ENCODE results near the gene STIM2. TPM values are rescaled to one million over a fixed set of nuclear protein-coding genes. Genes with fewer than 3 reads are reported as not detected.

The STIM2 gene
- total RNA-seq, 1 experiment from 2014 or later = 23.9 TPM

DNA sequence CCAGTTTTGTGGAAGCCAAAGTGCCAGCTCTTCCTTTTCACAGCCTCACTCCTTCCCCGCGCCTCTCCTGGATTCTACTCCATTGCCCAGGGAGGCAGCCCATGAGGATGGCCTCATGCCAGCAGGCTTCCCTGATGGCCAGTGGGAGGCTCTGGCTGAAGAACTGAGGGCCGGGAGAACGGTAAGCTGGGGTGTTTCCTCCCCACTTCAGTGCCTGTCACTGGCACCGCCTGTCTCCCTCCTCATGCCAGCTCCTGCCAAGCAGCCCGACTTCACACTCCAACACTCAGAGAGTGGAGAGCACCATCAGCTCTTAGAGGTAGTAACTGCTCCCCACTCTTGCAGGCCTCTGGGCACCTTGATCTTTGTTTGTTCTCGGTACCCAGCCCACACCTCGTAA lies 46.9 kb upstream of the STIM2 start:
- Histone ChIP-seq H3K4me3 (ENCODE audit: low read depth in 2 of 2, low read length in 2 of 2) (no peak overlapping the region), H3K4me1 (ENCODE audit: control insufficient read depth, insufficient read depth, low read length) (no peaks in the 10 kb centered on the region), H3K27ac (ENCODE audit: low read length) (no peak overlapping the region), H3K36me3 (ENCODE audit: control insufficient read depth, insufficient read depth, low read length) (no peaks in the 10 kb centered on the region), H3K9me3 (ENCODE audit: control insufficient read depth, insufficient read depth, low read depth, low read length) (no peaks in the 10 kb centered on the region), H3K27me3 (ENCODE audit: control insufficient read depth, insufficient read depth, low read length) (no peaks in the 10 kb centered on the region)
- BruUV-seq (replicated peaks) = no TSS peak
- TF ChIP-seq TCF7L2 (IDR thresholded peaks at IDR 0.05; ENCODE audit: low read depth, low read length) (no peak), SIN3A (IDR thresholded peaks at IDR 0.05; ENCODE audit: borderline replicate concordance, insufficient read depth, low read depth, low read length) (no peak), POLR2AphosphoS5 (IDR thresholded peaks at IDR 0.05; ENCODE audit: low read depth, low read length) (no peak)
- TF ChIP-seq, protein P1, sequence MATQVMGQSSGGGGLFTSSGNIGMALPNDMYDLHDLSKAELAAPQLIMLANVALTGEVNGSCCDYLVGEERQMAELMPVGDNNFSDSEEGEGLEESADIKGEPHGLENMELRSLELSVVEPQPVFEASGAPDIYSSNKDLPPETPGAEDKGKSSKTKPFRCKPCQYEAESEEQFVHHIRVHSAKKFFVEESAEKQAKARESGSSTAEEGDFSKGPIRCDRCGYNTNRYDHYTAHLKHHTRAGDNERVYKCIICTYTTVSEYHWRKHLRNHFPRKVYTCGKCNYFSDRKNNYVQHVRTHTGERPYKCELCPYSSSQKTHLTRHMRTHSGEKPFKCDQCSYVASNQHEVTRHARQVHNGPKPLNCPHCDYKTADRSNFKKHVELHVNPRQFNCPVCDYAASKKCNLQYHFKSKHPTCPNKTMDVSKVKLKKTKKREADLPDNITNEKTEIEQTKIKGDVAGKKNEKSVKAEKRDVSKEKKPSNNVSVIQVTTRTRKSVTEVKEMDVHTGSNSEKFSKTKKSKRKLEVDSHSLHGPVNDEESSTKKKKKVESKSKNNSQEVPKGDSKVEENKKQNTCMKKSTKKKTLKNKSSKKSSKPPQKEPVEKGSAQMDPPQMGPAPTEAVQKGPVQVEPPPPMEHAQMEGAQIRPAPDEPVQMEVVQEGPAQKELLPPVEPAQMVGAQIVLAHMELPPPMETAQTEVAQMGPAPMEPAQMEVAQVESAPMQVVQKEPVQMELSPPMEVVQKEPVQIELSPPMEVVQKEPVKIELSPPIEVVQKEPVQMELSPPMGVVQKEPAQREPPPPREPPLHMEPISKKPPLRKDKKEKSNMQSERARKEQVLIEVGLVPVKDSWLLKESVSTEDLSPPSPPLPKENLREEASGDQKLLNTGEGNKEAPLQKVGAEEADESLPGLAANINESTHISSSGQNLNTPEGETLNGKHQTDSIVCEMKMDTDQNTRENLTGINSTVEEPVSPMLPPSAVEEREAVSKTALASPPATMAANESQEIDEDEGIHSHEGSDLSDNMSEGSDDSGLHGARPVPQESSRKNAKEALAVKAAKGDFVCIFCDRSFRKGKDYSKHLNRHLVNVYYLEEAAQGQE (IDR thresholded peaks at IDR 0.05; ENCODE audit: insufficient read depth in 1 of 2, low read depth in 2 of 2, low read length in 1 of 2) = no peak
- TF ChIP-seq, protein P2, sequence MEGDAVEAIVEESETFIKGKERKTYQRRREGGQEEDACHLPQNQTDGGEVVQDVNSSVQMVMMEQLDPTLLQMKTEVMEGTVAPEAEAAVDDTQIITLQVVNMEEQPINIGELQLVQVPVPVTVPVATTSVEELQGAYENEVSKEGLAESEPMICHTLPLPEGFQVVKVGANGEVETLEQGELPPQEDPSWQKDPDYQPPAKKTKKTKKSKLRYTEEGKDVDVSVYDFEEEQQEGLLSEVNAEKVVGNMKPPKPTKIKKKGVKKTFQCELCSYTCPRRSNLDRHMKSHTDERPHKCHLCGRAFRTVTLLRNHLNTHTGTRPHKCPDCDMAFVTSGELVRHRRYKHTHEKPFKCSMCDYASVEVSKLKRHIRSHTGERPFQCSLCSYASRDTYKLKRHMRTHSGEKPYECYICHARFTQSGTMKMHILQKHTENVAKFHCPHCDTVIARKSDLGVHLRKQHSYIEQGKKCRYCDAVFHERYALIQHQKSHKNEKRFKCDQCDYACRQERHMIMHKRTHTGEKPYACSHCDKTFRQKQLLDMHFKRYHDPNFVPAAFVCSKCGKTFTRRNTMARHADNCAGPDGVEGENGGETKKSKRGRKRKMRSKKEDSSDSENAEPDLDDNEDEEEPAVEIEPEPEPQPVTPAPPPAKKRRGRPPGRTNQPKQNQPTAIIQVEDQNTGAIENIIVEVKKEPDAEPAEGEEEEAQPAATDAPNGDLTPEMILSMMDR (IDR thresholded peaks at IDR 0.05) = no peak
- ChIA-PET CTCF (no interaction called here), POLR2A (no interaction called here)
- intact Hi-C loops (cut with micrococcal nuclease; ENCODE audit: unreplicated experiment) (no loop called here), in situ Hi-C loops (cut with HindIII; ENCODE audit: low pct_unique_long_range_greater_than_20kb, low sequenced_read_pairs) (no loop called here)
- DNase-seq (ENCODE audit: low read depth, low spot score) (no peak), ATAC-seq (no peak)

DNA sequence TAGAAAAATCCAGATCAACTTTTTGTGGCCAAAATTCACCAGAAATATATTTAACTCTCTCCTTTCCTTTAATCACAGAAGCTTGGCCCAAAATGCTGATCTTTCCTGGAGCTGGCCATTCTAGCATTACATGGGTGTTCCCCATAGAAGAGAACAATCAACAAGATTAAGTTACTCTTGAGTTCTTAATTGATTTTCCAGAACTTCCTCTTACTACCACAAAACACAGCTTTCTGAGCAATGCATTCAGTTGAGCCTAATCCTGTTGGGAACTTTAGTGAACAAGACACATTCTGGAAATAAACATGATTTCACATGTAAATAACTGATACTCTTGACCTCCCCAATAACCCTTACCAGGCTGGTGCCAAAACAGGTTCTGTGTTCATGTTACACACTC lies 45.4 kb upstream of the STIM2 start:
- intact Hi-C loops (cut with micrococcal nuclease; ENCODE audit: unreplicated experiment) (no loop called here), in situ Hi-C loops (cut with HindIII; ENCODE audit: low pct_unique_long_range_greater_than_20kb, low sequenced_read_pairs) (no loop called here)
- CTCF ChIA-PET = no interaction called here
- BruUV-seq (replicated peaks) = no TSS peak
- H3K27ac ChIP-seq (ENCODE audit: low read length) = no peak overlapping the region
- POLR2A ChIA-PET = no interaction called here
- no peaks in the 10 kb centered on the region for H3K9me3 ChIP-seq (ENCODE audit: control insufficient read depth, insufficient read depth, low read depth, low read length)
- TF ChIP-seq, protein P1 (IDR thresholded peaks at IDR 0.05; ENCODE audit: insufficient read depth in 1 of 2, low read depth in 2 of 2, low read length in 1 of 2) = no peak
- TF ChIP-seq POLR2AphosphoS5 (IDR thresholded peaks at IDR 0.05; ENCODE audit: low read depth, low read length) (no peak), SIN3A (IDR thresholded peaks at IDR 0.05; ENCODE audit: borderline replicate concordance, insufficient read depth, low read depth, low read length) (no peak), TCF7L2 (IDR thresholded peaks at IDR 0.05; ENCODE audit: low read depth, low read length) (no peak)
- TF ChIP-seq, protein P2 (IDR thresholded peaks at IDR 0.05) = no peak
- H3K4me3 ChIP-seq (ENCODE audit: low read depth in 2 of 2, low read length in 2 of 2) = no peak overlapping the region
- no peaks in the 10 kb centered on the region for H3K27me3 ChIP-seq (ENCODE audit: control insufficient read depth, insufficient read depth, low read length)
- H3K4me1 ChIP-seq (ENCODE audit: control insufficient read depth, insufficient read depth, low read length) = no peaks in the 10 kb centered on the region
- no peaks in the 10 kb centered on the region for H3K36me3 ChIP-seq (ENCODE audit: control insufficient read depth, insufficient read depth, low read length)
- ATAC-seq (no peak), DNase-seq (ENCODE audit: low read depth, low spot score) (no peak)

Measured in Panc1 (cell line).